ENCODE measurements around the gene PEMT. TPM values are rescaled to one million over a fixed set of nuclear protein-coding genes. Genes with fewer than 3 reads are reported as not detected.

The PEMT gene
- total RNA-seq, 4 donors from 2014 or later = 54.6 to 76.9 (median 63.0) TPM

GRCh38 chr17:17527534-17527933 lies 64.0 kb downstream of the PEMT start:
- TF ChIP-seq CTCF (IDR thresholded peaks at IDR 0.05; ENCODE audit: low read depth) = no peak

- TF ChIP-seq CTCF (IDR thresholded peaks at IDR 0.05; ENCODE audit: low read depth) = no peak
Measured at GRCh38 chr17:17526369-17526768, 65.1 kb downstream of the PEMT start.

- no peak for TF ChIP-seq CTCF (IDR thresholded peaks at IDR 0.05; ENCODE audit: low read depth)
Measured at GRCh38 chr17:17525956-17526355, 65.6 kb downstream of the PEMT start.

- TF ChIP-seq CTCF (IDR thresholded peaks at IDR 0.05; ENCODE audit: low read depth) = no peak
Measured at GRCh38 chr17:17525311-17525710, 66.2 kb downstream of the PEMT start.

- TF ChIP-seq CTCF (IDR thresholded peaks at IDR 0.05; ENCODE audit: low read depth) = no peak
Measured at GRCh38 chr17:17523731-17524490, 67.6 kb downstream of the PEMT start.

GRCh38 chr17:17523001-17523730 lies 68.3 kb downstream of the PEMT start:
- TF ChIP-seq CTCF (IDR thresholded peaks at IDR 0.05; ENCODE audit: low read depth) = no peak

GRCh38 chr17:17520599-17521232 lies 70.8 kb downstream of the PEMT start:
- no peak for TF ChIP-seq CTCF (IDR thresholded peaks at IDR 0.05; ENCODE audit: low read depth)
